Peyer's patch (tissue), 4 donors: ENCODE data around the gene FNIP1.

Source experiments
- CTCF ChIP-seq, 6 experiments: fragments of 450-650 bp in 4 of 6; fragments of 200-600 bp in 2 of 6; sonication (generic) in 1 of 6; IDR thresholded peaks; one replicate each; pipeline ENCODE4 v1.5.1; 2017 to 2019; ENCODE audit warnings: antibody characterized with exemption in 6 of 6, mild to moderate bottlenecking in 3 of 6, moderate library complexity in 1 of 6
- POLR2A ChIP-seq, 2 donors: fragments of 450-650 bp; IDR thresholded peaks; one replicate each; pipeline ENCODE4 v1.5.1; 2017; ENCODE audit warnings: antibody characterized with exemption in 2 of 2, mild to moderate bottlenecking in 2 of 2, moderate library complexity in 2 of 2

- TF ChIP-seq CTCF (IDR thresholded peaks at IDR 0.05) (no peak), POLR2A (IDR thresholded peaks at IDR 0.05) (no peak)
These were observed 174.2 kb downstream of the FNIP1 start for GRCh38 chr5:131622633-131623032.
